HL-60/S4 treated with phorbol 12-myristate 13-acetate at 8.2 ng/mL for 4 days and 3 days (cell line): ENCODE measurements around the gene MACF1.

Experiments
- in situ Hi-C: fragments of 300-500 bp; cut with MboI; formaldehyde crosslinking; loops from 2 replicates; pipeline ENCODE4 v1.15.0; 2022; ENCODE audit warnings: low sequenced_read_pairs

Gene MACF1

DNA sequence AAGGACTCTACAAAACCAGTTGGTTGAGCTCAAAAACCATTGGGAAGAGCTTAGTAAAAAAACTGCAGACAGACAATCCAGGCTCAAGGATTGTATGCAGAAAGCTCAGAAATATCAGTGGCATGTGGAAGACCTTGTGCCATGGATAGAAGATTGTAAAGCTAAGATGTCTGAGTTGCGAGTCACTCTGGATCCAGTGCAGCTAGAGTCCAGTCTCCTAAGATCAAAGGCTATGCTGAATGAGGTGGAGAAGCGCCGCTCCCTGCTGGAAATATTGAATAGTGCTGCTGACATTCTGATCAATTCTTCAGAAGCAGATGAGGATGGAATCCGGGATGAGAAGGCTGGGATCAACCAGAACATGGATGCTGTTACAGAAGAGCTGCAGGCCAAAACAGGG, 183.0 kb downstream of the MACF1 start:
- in situ Hi-C loops: no loop called here

DNA sequence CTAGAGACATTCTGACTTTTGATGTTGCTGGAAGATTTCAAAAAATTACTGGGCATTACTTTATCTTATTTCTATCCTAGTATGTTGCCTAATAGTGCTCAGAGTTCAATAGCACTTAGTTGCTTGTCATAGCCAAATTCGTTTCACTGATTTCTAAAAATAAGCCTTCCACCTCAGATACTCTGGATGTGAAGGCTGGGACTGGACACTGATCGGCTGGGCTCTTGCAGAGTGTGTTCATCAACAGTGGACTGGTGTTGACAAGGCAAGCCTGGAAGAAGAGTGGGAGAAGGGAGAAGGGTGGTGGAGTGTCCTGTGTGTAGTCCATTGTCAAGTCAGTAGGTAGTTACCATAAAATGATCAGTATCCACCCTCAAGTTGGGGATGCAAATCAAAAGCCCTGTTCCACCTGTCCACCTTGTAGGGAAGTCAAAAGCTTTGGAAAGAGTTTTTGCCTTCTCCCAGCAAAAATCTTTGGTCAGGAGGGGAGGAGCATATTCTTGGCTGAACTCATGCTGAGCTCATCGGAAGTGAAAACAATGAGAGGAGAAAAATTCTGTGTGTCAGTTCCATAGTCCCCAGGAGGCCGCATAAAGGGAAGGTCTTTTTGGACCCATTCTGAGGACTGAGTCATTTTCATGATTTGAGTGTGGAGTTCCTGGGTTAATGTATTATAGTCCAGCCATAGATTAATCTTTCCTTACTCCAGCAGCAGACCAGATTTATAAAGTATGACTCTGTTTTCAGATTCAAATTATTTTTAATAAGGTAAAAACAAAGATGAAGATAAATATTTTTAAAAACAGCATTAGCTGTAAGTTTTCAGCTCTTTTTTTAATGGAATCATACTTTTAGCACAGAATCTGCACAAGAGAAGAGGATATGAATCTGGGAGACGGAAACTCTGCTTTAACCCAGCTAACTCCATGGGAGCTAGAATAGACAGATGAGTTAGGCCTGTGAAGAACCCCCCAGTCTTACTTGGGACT, 187.5 kb downstream of the MACF1 start:
- in situ Hi-C loops: no loop called here

DNA sequence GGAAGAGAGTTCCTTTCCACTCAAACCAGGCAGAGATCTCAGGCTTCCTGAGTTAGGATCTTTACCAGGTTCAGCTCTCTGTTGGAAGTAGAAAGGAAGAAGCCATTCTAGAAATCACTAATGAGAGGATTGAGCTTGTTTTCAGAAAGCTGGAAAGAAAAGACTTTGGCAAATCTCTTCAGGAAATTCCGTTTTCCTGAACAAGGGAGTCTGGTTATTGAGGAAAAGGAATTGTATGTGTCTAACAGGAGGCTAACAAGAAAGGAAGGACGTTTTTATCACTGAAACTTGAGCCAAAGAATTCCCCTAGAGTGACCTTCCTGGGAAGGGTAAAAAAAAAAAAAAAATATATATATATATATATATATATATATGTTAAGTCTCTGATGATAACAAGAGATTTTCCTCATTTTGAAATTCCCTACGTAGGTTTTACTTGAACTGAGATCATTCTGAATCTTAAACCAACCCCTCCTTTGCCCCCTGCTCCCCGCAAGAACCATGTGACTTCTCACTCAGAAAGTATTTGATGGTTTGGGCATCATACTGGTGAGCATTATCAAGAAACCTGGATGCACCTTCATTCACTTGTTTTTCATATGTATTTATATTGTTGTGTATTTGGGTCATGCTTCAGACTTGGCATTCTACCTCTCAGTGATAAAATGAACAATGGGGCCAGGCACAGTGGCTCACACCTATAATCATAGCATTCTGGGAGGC, 188.5 kb downstream of the MACF1 start:
- in situ Hi-C loops: no loop called here

DNA sequence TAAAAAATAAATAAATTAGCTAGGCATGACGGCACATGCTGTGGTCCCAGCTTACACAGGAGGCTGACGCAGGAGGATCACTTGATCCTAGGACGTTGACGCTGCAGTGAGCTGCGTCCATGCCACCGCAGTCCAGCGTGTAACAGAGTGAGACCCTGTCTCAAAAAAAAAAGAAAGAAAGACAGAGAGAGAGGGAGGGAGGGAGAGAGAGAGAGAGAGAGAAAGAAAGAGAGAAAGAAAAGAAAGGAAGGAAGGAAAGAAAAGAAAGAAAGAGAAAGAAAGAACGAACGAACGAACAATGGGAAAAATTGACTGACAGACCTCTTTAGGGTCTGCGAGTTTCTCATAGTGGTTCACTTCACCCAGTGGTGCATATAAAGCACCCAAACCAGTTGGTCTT, 189.2 kb downstream of the MACF1 start:
- in situ Hi-C loops: no loop called here

DNA sequence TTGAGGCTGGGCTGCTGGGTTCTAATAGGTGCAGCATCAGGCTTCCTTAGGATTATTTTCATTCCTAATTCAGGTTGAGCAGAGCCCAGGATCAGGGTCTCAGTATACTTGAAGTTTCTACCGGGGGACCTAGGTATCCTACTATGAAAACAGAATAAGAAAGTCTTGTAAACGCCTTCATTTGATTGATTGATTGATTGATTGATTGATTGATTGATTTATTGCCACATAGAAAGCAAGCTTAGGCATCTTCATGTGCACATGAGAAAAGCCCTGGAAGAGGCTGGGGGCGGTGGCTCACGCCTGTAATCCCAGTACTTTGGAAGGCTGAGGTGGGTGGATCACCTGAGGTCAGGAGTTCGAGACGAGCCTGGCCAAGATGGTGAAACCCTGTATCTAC, 189.6 kb downstream of the MACF1 start:
- in situ Hi-C loops: no loop called here

DNA sequence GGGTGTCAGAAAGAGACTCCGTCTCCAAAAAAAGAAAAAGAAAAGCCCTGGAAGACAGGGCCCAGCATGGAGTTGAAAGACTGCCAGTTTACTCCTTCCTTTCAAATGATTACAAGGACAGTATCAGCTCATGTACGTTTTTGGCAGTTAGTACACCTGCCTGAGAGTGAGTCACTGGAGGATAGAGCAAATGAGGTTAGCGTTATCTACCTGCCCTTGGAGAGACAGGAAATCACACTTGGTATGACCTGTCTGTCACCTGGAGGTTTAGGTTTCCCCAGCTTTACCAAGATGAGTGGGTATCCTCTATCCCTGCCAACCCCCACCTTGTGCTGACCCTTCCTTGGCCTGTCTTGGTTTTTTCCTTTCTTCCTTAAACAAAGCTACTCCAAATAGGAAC, 190.1 kb downstream of the MACF1 start:
- in situ Hi-C loops: no loop called here

DNA sequence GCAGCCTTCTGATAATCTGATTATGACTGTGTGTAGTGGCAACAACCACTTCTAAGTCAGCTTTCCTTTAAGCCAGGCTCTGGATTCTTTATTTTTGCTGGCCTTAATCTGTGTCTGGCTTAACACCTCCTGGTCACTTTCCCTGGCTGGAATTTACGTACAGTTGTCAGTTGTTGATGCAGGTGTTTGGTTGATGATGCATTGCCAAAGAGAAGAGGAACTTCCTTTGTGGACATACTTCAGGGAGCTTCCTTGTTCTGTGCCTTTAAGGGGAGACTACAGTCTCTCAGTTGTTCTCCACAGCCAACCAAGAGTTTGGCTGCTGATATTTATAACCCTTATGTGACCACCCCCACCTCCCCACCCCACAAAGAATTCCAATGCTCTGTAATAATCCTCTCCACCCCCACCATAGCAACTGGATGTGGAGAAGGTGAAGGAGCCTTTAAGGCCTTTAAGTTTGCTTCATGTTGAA, 190.9 kb downstream of the MACF1 start:
- in situ Hi-C loops: no loop called here

DNA sequence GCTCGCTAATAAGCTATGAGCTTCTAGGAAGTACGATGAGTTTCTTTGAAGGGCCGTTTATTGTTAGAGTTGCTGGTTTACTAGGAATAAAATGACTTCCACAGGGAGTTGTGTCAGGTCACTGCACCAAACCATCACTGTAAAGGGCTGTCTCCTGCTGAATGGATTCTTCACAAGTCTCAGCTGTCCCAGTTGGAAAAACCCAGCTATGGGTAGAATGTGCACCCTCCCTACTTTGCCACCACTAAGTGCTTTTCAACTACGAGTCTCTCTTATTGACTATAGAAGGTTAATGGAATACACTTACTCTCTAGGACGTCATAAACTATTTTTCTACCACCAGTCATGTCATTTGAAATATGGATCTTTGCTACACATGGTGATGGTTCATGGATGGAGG, 192.2 kb downstream of the MACF1 start:
- in situ Hi-C loops: no loop called here

DNA sequence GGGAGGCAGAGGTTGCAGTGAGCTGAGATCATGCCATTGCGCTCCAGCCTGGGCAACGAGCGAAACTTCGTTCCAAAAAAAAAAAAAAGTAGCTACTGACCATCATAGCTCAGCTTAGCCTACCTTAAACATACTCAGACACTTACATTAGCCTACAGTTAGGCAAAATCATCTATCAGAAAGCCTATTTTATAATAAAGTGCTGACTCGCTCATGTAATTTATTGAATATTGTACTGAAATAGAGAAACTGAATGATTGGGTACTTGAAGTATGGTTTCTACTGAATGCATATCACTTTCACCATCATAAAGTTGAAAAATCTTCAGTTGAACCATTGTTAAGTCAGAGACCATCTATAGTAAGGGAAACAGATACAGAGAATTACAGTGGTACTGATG, 193.0 kb downstream of the MACF1 start:
- in situ Hi-C loops: no loop called here

DNA sequence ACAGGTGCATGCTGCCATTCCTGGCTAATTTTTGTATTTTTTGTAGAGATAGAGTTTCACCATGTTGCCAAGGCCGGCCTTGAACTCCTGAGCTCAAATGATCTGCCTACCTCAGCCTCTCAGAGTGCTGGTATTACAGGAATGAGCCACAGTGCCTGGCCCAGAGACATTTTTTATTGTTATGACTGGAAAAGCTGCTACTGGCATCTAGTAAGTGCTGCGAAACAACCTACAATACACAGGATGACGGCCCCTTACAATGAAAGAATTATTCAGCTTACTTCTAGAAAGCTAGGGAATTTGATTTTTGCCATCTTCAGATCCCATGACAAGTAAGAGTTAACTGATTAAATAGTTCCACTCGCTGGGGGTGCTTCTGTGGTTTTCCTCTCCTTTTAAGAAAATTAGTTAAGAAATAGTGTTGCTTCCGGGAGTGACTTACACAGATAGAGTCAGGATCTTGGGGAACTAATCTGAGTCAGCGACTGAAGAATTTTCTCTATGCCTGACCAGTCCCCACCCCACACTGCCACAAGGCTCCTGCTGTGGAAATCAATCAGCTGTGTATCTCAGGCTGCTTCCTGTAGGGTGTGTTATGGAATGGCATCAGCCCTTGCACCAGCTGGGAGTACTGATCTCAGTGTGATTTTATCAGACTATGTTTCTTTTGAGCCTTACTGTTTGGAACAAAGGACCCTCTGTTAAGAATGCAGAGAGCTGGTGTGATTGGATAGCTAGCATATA, 194.0 kb downstream of the MACF1 start:
- in situ Hi-C loops: no loop called here

DNA sequence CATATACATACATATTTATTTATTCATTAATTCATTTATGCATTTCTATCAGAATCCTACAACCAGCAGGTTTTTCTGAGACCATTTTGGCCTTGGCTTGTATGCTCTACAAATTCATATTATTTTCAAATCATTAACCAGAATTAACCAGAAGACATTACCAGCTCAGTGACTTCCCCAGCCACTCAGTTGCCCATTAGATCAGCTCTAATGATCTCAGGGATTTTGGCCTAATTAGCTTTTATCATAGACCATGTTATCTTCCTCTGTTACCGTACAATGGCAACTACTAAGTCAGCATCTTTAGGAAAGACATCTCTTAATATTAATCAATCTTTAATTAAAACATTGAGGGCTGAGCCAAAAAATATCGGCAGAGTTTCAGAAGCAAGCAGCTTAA, 196.6 kb downstream of the MACF1 start:
- in situ Hi-C loops: no loop called here

DNA sequence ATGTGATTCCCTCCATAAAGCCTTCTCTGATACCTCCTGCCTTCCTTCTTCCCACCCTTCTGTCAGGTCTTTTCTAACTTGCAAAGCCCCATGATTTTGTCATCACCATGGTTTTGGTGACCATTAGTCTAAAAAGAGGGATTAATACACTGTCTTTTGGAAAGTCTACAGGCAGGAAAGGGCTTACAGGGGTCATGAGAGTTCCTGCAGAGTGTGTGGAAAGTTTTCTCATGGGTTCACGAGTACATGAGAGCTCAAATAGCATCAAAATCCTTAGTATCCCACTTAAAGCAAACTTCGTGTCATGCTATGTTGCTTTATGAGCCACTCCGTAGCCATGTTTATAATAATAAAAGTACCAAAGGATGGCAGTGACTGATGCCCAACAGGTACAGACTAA, 200.4 kb downstream of the MACF1 start:
- in situ Hi-C loops: no loop called here

DNA sequence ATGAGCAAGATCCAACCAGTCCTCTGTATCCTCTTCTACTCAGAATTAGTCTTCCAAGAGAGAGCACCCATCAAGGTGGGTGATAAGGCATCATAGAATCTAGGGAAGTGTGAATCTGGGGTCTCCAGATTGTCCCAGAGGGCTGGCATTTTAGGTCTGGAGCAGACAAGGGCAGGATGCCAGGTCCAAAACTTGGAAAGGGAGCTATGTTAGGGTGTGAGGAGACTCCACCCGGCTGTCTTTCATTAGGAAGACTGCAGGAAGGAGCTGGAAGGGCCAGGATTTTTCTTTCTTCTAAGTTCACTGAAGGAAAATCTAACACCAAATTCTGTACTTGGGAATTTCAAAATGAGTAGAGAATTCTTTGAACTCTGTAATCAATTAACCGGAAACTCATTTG, 200.9 kb downstream of the MACF1 start:
- in situ Hi-C loops: no loop called here

DNA sequence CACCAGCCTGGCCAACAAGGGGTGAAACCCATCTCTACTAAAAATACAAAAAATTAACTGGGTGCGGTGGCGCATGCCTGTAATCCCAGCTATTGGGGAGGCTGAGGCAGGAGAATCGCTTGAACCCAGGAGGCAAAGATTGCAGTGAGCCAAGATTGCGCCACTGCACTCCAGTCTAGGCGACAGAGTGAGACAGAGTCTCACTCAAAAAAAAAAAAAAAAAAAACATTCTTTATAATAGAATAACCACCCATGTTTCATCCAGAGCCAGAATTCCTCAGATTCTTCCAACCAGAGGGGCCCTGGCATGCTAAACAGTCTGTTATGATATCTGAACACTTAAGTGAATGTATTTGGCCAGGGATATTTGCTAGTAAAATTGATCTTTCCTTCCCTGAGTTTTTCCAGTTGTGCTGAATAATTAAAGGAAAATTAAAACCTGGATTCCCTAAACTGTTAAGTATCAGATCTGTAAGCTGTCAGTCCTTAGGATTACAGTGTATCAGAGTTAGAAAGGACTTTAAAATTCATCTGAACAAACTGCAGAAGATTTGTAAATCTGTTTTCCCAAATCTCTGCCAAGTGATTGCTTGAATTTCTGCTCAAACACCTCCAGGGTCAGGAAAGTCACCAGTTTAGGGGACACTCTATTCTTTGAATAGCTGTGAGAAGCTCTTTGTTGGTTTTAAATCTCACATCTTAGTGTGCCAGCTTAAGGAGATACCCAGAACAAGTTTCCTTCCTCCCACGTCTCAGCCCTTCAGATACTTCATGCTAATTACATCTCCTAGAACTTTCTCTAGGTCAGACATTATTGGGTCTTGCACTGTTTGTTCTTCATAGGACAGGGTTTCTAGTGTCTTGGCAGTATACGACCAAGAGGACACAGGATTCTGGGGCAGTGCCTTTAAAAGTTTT, 202.3 kb downstream of the MACF1 start:
- in situ Hi-C loops: no loop called here

DNA sequence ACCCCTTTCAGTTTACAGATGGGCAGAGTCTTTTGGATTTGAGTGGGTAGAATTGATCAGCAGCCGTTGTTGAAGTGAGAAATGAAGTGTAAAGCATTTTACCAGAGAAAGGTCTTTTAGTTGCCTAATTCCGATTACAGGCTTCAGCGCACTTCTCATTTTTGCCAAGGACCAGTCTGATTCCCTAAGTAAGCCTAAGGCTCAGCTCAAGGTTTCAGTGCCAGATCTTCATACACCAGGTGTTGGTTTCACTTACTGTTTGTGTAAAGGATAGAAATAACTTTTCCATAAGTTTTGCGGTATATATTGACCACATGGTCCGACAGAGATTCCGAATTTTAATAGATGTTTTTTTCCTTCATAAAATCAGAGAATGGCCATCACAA, 203.0 kb downstream of the MACF1 start:
- in situ Hi-C loops: no loop called here

DNA sequence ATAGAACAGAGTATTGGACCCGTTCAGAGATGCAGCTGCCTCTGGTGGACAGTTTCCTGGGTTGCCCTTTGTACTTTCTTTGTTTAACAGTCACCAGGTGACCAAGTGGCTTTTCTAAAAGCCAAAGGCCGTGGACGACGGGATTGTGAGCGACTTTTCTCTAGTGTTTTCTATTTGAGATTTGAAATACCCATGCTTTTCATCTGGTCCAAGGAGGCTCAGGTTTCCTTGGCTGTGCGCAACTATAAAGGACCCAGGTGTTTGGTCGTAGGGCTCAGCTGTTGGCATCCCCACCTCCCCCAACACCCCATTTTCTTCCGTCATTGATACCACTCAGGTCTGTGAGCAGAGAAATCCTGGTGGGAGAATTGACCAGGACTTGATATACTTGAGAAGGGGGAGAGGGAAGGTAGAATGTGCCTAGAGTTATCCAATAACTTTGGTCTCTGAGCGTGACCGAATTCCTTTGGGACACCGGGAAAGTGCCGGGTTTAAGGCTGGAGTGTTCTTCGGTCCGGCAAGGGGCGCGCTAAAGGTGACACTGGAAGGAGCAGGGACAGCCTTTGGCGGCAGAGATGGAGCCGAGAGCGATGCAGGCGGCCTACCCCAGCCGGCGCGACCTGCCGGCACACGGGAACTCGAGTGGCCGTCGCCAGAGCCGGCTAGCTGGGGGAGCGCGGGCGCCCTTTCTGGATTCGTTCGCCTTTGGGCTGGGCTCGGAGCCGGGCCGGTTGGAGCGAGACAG, 203.6 kb downstream of the MACF1 start:
- in situ Hi-C loops: no loop called here

DNA sequence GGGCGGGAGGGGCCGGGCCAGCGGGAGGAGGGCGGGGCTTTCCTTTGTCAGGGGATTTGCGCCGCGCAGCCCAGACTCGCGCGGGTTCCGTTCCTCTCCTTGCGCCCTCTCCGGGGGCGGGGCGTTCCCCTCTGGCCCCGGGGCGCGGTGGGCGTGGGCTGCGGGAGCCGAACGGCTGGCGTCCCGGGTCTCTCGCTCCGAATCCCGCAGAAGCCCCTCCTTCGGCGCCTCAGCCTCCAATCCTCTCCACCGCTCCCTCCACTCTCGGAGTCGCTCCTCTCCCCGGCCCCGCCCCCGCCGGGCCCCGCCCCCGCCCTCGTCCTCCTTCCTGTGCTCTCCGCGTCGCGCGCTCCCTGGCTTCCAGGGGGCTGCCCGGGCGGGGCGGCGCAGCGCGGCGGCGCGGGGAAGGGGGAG, 204.2 kb downstream of the MACF1 start:
- in situ Hi-C loops: no loop called here

DNA sequence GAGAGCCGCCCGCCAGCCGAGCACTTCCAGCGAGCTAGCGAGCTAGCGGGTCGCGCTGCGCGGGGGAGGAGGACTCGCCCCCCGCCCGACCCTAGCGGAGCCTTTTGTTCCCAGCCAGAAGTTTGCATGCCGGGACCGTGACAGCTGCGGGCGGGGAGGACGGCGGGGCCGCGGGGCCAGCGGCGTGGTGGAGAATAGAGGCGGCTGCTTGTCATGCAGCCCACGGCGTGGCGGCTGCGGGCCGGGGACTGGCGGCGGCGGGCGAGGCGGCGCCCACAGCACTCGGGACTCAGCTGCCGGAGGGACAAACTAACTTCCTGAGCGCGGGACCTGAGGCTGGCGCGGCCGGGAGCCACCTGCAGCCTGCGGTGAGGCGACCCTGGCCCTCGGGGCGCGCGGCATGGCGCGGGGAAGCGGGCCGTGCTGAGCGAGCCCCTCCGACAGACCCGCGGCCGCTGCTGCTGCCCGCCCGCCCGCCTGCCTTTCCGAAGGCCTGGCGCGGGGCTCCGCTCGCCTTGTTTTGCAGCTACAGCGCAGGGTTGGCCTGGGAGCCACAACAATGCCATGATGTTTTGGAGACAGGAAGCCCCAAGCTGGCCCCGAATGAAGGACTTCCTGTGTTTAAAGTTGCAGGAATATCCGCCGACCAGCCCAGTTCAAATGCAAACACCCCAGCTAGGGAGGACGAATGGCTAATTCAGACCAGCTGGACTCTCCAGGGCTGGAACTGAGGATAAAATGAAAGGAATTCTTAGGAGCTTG, 204.7 kb downstream of the MACF1 start:
- in situ Hi-C loops: no loop called here

DNA sequence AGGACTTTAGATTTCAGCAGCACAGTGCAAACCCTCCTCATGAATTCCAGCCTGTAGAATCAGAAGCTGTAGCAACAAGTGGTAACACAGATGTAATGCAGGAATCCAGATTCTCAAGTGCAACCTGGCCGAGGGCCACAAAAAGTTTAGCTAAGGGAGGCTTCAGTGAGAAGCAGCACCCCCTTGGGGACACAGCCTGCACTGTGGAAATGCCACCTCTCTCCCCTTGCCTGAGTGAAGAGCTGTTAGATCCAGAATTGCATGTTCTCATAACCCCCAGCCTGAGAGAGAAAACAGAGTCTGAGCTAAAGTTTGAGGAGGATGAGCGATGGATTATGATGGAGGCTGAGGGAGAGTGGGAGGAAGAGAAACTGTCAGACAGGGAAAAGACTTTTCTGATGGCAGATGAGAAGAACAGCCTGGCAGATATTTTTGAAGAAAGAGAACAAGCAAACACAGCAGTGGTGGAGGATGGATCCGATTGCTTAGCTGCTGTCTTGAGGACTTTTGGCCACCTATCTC, 206.5 kb downstream of the MACF1 start:
- in situ Hi-C loops: no loop called here
